WERI-Rb-1 (cell line): ENCODE data around the gene ZNF33A.

Experiments used
- DNase-seq: peaks from one replicate; pipeline ENCODE4 v3.0.0-alpha.2; 2020
- H3K27ac ChIP-seq: fragments of 250-450 bp; sonication (Bioruptor Pico); 2 replicates; pipeline ENCODE4 v1.5.1; 2020; ENCODE audit warnings: mild to moderate bottlenecking, moderate library complexity
- H3K27me3 ChIP-seq: fragments of 250-450 bp; sonication (Bioruptor Pico); 2 replicates; pipeline ENCODE4 v1.5.1; 2021; ENCODE audit warnings: mild to moderate bottlenecking, low read depth, moderate library complexity; ENCODE audit not compliant: insufficient read depth, severe bottlenecking
- H3K36me3 ChIP-seq: fragments of 250-450 bp; sonication (Bioruptor Pico); 2 replicates; pipeline ENCODE4 v1.5.1; 2020; ENCODE audit warnings: mild to moderate bottlenecking, moderate library complexity
- H3K4me3 ChIP-seq: 2 replicates; pipeline ENCODE4 v1.5.1; 2011; ENCODE audit warnings: low read depth, mild to moderate bottlenecking, control low read depth, low read length
- H3K9me3 ChIP-seq: fragments of 250-450 bp; sonication (Bioruptor Pico); 2 replicates; pipeline ENCODE4 v1.5.1; 2021; ENCODE audit warnings: mild to moderate bottlenecking, moderate library complexity; ENCODE audit not compliant: severe bottlenecking
- TF ChIP-seq, protein P1 (sequence below): IDR thresholded peaks from 2 replicates; pipeline ENCODE4 v1.5.1; 2011; ENCODE audit warnings: low read depth, mild to moderate bottlenecking, control low read depth, inconsistent platforms, low read length

Gene ZNF33A

DNA sequence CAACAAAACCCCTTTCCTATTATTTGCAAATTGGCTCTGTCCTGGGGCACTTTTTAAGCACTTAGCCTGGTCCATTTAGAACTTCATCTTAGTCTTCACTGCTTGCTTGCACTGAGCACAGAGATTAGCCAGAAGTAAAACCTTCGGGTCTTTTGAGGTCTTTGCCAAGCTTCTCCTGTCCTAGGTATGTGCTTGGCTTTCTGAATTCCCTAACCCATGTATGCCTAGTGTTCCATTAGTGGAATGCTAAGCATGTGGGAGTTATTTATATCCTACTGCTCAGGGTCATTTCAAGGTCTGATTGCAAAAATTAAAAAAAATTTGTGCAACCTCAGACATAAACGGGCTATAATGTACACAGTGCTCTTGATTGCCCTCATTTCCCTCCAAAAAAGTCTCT, 101.7 kb downstream of the ZNF33A start:
- no peak overlapping the region for H3K4me3 ChIP-seq
- peaks cover 33% of the 10 kb centered on the region for H3K36me3 ChIP-seq
- H3K27me3 ChIP-seq, result no peaks in the 10 kb centered on the region
- DNase-seq, result no peak
- TF ChIP-seq, protein P1, sequence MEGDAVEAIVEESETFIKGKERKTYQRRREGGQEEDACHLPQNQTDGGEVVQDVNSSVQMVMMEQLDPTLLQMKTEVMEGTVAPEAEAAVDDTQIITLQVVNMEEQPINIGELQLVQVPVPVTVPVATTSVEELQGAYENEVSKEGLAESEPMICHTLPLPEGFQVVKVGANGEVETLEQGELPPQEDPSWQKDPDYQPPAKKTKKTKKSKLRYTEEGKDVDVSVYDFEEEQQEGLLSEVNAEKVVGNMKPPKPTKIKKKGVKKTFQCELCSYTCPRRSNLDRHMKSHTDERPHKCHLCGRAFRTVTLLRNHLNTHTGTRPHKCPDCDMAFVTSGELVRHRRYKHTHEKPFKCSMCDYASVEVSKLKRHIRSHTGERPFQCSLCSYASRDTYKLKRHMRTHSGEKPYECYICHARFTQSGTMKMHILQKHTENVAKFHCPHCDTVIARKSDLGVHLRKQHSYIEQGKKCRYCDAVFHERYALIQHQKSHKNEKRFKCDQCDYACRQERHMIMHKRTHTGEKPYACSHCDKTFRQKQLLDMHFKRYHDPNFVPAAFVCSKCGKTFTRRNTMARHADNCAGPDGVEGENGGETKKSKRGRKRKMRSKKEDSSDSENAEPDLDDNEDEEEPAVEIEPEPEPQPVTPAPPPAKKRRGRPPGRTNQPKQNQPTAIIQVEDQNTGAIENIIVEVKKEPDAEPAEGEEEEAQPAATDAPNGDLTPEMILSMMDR, result no peak
- H3K9me3 ChIP-seq, result peaks cover 25% of the 10 kb centered on the region
- H3K27ac ChIP-seq, result no peak overlapping the region
